ENCODE data around the gene C10orf90. TPM values are rescaled to one million over a fixed set of nuclear protein-coding genes. Genes with fewer than 3 reads are reported as not detected.

Gene C10orf90
- total and polyA plus RNA-seq, 2 of the 8 experiments (the other 6 are each of a cell fraction or from before 2014, with no cell fraction given), result 0.21 TPM; not detected in 1

- no peak for TF ChIP-seq CHD7 (IDR thresholded peaks at IDR 0.05; ENCODE audit: insufficient replicate concordance, low read length)
- TF ChIP-seq HDAC2 (IDR thresholded peaks at IDR 0.05; ENCODE audit: borderline replicate concordance in 1 of 2, low read depth in 2 of 2, low read length in 2 of 2), result no peak
- no peak for TF ChIP-seq BACH1 (IDR thresholded peaks at IDR 0.05; ENCODE audit: low read length)
- no peak for TF ChIP-seq NANOG (IDR thresholded peaks at IDR 0.05; ENCODE audit: insufficient read depth, low read depth, low read length, poor library complexity, severe bottlenecking)
- TF ChIP-seq EGR1 (IDR thresholded peaks at IDR 0.05; ENCODE audit: borderline replicate concordance, low read depth, low read length), result no peak
- no peak for TF ChIP-seq CBX8 (IDR thresholded peaks at IDR 0.05; ENCODE audit: borderline replicate concordance, low read depth, low read length)
- no peak for TF ChIP-seq GTF2F1 (IDR thresholded peaks at IDR 0.05; ENCODE audit: borderline replicate concordance, low read depth, low read length)
- TF ChIP-seq E2F6 (IDR thresholded peaks at IDR 0.05), result no peak
- TF ChIP-seq ZNF274 (IDR thresholded peaks at IDR 0.05; ENCODE audit: borderline replicate concordance, extremely low read depth, low read length), result no peak
These were observed 5.4 kb upstream of the C10orf90 start (continued) for GRCh38 chr10:126675656-126676438.

Measured in H1 (cell line).